HEK293 (cell line): Measurements from ENCODE around the gene SRRM1.

Experiments used
- FEZF1 ChIP-seq: fragments of 450-650 bp; formaldehyde crosslinking; IDR thresholded peaks from 2 replicates; pipeline ENCODE4 v1.5.1; 2016; ENCODE audit warnings: missing biosample characterization, missing genetic modification characterization
- GLIS1 ChIP-seq: fragments of 450-650 bp; formaldehyde crosslinking; IDR thresholded peaks from 2 replicates; pipeline ENCODE4 v1.5.1; 2016; ENCODE audit warnings: missing biosample characterization, missing genetic modification characterization
- GLIS2 ChIP-seq: fragments of 450-650 bp; formaldehyde crosslinking; IDR thresholded peaks from 2 replicates; pipeline ENCODE4 v1.5.1; 2016; ENCODE audit warnings: missing biosample characterization, missing genetic modification characterization
- KLF1 ChIP-seq: fragments of 450-650 bp; formaldehyde crosslinking; IDR thresholded peaks from 2 replicates; pipeline ENCODE4 v1.5.1; 2016; ENCODE audit warnings: missing biosample characterization, missing genetic modification characterization
- KLF16 ChIP-seq: fragments of 450-650 bp; formaldehyde crosslinking; IDR thresholded peaks from 2 replicates; pipeline ENCODE4 v1.5.1; 2017; ENCODE audit warnings: missing biosample characterization, missing genetic modification characterization
- KLF9 ChIP-seq: fragments of 450-650 bp; formaldehyde crosslinking; IDR thresholded peaks from 2 replicates; pipeline ENCODE4 v1.5.1; 2016; ENCODE audit warnings: missing biosample characterization, missing genetic modification characterization, low read depth
- MEIS1 ChIP-seq: sonication (generic); formaldehyde crosslinking; IDR thresholded peaks from 2 replicates; pipeline ENCODE4 v1.8.1; 2022; ENCODE audit warnings: missing genetic modification reagents, mild to moderate bottlenecking, borderline replicate concordance
- MYNN ChIP-seq: fragments of 450-650 bp; formaldehyde crosslinking; IDR thresholded peaks from 2 replicates; pipeline ENCODE4 v1.5.1; 2016; ENCODE audit warnings: missing biosample characterization, missing genetic modification characterization, borderline replicate concordance
- OVOL3 ChIP-seq: fragments of 450-650 bp; formaldehyde crosslinking; IDR thresholded peaks from 2 replicates; pipeline ENCODE4 v1.5.1; 2016; ENCODE audit warnings: missing biosample characterization, missing genetic modification characterization
- SP2 ChIP-seq: fragments of 450-650 bp; formaldehyde crosslinking; IDR thresholded peaks from 2 replicates; pipeline ENCODE4 v1.5.1; 2016; ENCODE audit warnings: missing biosample characterization, missing genetic modification characterization
- SP3 ChIP-seq: fragments of 450-650 bp; formaldehyde crosslinking; IDR thresholded peaks from 2 replicates; pipeline ENCODE4 v1.5.1; 2016; ENCODE audit warnings: missing biosample characterization, missing genetic modification characterization
- YY2 ChIP-seq: fragments of 450-650 bp; formaldehyde crosslinking; IDR thresholded peaks from 2 replicates; pipeline ENCODE4 v1.5.1; 2016; ENCODE audit warnings: missing biosample characterization, missing genetic modification characterization
- ZBTB17 ChIP-seq: fragments of 450-650 bp; formaldehyde crosslinking; IDR thresholded peaks from 2 replicates; pipeline ENCODE4 v1.5.1; 2016; ENCODE audit warnings: missing biosample characterization, missing genetic modification characterization
- ZEB2 ChIP-seq: fragments of 450-650 bp; formaldehyde crosslinking; IDR thresholded peaks from 2 replicates; pipeline ENCODE4 v1.5.1; 2016; ENCODE audit warnings: missing biosample characterization, missing genetic modification characterization
- ZFHX2 ChIP-seq: fragments of 450-650 bp; formaldehyde crosslinking; conservative IDR thresholded peaks from 2 replicates; pipeline ENCODE4 v1.5.1; 2016; ENCODE audit warnings: missing biosample characterization, missing genetic modification characterization
- ZNF155 ChIP-seq: fragments of 450-650 bp; formaldehyde crosslinking; IDR thresholded peaks from 2 replicates; pipeline ENCODE4 v1.5.1; 2016; ENCODE audit warnings: missing biosample characterization, missing genetic modification characterization
- ZNF24 ChIP-seq: fragments of 450-650 bp; formaldehyde crosslinking; IDR thresholded peaks from 2 replicates; pipeline ENCODE4 v1.5.1; 2016; ENCODE audit warnings: missing biosample characterization, missing genetic modification characterization
- ZNF394 ChIP-seq: fragments of 450-650 bp; formaldehyde crosslinking; IDR thresholded peaks from 2 replicates; pipeline ENCODE4 v1.5.1; 2016; ENCODE audit warnings: missing biosample characterization, missing genetic modification characterization, mild to moderate bottlenecking, moderate library complexity, borderline replicate concordance
- ZNF544 ChIP-seq: fragments of 450-650 bp; formaldehyde crosslinking; IDR thresholded peaks from 2 replicates; pipeline ENCODE4 v1.5.0; 2017; ENCODE audit warnings: missing biosample characterization, missing genetic modification characterization
- ZNF600 ChIP-seq: fragments of 450-650 bp; formaldehyde crosslinking; IDR thresholded peaks from 2 replicates; pipeline ENCODE4 v1.5.1; 2016; ENCODE audit warnings: missing biosample characterization, missing genetic modification characterization
- ZNF623 ChIP-seq: fragments of 450-650 bp; formaldehyde crosslinking; IDR thresholded peaks from 2 replicates; pipeline ENCODE4 v1.5.1; 2016; ENCODE audit warnings: missing biosample characterization, missing genetic modification characterization
- ZNF626 ChIP-seq: fragments of 450-650 bp; sonication (Bioruptor Pico); formaldehyde crosslinking; IDR thresholded peaks from 2 replicates; pipeline ENCODE4 v1.5.1; 2018; ENCODE audit warnings: missing biosample characterization, missing genetic modification characterization, inconsistent platforms
- ZNF629 ChIP-seq: fragments of 450-650 bp; formaldehyde crosslinking; IDR thresholded peaks from 2 replicates; pipeline ENCODE4 v1.5.1; 2017; ENCODE audit warnings: missing biosample characterization, missing genetic modification characterization
- ZNF677 ChIP-seq: fragments of 450-650 bp; IDR thresholded peaks from 2 replicates; pipeline ENCODE4 v1.5.0; 2018; ENCODE audit warnings: missing biosample characterization, mild to moderate bottlenecking, missing genetic modification characterization, moderate library complexity
- TF ChIP-seq, protein P1 (sequence below): fragments of 450-650 bp; formaldehyde crosslinking; IDR thresholded peaks from 2 replicates; pipeline ENCODE4; 2016; ENCODE audit warnings: missing biosample characterization, missing genetic modification characterization
- TF ChIP-seq, protein P2 (sequence below): fragments of 450-650 bp; IDR thresholded peaks from 2 replicates; pipeline ENCODE4 v1.5.1; 2018; ENCODE audit warnings: missing biosample characterization, missing genetic modification characterization
- TF ChIP-seq, protein P3 (sequence below): fragments of 450-650 bp; formaldehyde crosslinking; IDR thresholded peaks from 2 replicates; pipeline ENCODE4 v1.5.1; 2016; ENCODE audit warnings: missing biosample characterization, missing genetic modification characterization
- TF ChIP-seq, protein P4 (sequence below): fragments of 450-650 bp; formaldehyde crosslinking; IDR thresholded peaks from 2 replicates; pipeline ENCODE4 v1.5.1; 2016; ENCODE audit warnings: missing biosample characterization, missing genetic modification characterization
- TF ChIP-seq, protein P5 (sequence below): fragments of 450-650 bp; formaldehyde crosslinking; optimal IDR thresholded peaks from 2 replicates; pipeline ENCODE3; 2016; ENCODE audit warnings: missing biosample characterization, mild to moderate bottlenecking, missing genetic modification characterization
- TF ChIP-seq, protein P6 (sequence below): fragments of 450-650 bp; formaldehyde crosslinking; IDR thresholded peaks from 2 replicates; pipeline ENCODE4 v1.5.1; 2016; ENCODE audit warnings: missing biosample characterization, missing genetic modification characterization
- TF ChIP-seq, protein P7 (sequence below): fragments of 450-650 bp; formaldehyde crosslinking; IDR thresholded peaks from 2 replicates; pipeline ENCODE4 v1.5.1; 2016; ENCODE audit warnings: missing biosample characterization, missing genetic modification characterization

The SRRM1 gene

DNA sequence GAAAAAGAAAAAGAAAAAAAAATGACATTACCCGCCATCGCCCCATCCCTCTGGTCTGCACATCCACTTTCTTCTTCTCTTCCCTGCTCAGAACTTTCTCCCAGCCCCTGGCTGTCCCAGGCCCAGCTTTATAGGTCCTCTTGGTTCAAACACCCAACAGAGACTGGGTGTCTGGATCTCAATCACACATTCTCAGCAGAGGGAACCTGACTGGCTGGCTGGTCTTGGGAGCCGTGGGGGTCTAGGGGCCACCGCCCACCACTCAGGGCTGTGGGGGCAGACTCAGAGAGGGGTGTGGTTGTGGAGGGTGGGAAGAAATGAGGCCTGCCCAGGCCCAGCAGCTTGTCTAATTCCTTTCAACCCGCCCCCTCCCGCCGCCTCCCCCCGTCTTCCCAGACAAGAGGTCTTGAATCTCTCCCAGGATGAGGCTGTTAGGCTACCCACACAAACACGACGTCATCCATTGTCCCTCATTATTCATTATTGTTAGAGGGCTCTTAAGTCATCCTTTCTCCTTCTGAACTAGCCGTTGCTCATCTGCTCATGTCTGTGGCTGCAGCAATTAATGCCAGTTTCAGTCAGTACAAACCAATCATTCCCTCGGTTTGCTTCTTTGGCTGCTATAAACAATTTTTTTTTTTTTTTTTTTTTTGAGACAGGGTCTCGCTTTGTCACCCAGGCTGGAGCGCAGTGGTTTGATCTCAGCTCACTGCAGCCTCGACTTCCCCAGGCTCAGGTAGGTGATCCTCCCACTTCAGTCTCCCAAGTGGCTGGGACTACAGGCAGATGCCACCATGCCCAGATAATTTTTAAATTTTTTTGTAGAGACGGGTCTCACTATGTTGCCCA, 61.5 kb downstream of the SRRM1 start (continued):
- TF ChIP-seq, protein P1, sequence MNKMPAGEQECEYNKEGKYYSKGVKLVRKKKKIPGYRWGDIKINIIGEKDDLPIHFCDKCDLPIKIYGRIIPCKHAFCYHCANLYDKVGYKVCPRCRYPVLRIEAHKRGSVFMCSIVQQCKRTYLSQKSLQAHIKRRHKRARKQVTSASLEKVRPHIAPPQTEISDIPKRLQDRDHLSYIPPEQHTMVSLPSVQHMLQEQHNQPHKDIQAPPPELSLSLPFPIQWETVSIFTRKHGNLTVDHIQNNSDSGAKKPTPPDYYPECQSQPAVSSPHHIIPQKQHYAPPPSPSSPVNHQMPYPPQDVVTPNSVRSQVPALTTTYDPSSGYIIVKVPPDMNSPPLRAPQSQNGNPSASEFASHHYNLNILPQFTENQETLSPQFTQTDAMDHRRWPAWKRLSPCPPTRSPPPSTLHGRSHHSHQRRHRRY: no peak
- TF ChIP-seq ZNF394: 0 out of 2 replicates have a peak, but pooled peaks have one; percentile 19
- TF ChIP-seq, protein P2, sequence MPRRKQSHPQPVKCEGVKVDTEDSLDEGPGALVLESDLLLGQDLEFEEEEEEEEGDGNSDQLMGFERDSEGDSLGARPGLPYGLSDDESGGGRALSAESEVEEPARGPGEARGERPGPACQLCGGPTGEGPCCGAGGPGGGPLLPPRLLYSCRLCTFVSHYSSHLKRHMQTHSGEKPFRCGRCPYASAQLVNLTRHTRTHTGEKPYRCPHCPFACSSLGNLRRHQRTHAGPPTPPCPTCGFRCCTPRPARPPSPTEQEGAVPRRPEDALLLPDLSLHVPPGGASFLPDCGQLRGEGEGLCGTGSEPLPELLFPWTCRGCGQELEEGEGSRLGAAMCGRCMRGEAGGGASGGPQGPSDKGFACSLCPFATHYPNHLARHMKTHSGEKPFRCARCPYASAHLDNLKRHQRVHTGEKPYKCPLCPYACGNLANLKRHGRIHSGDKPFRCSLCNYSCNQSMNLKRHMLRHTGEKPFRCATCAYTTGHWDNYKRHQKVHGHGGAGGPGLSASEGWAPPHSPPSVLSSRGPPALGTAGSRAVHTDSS (tag by site-specific recombination): no peak
- TF ChIP-seq ZNF155 (tag by site-specific recombination): no peak
- no peak for TF ChIP-seq KLF9
- peak; percentile 89 for TF ChIP-seq MYNN
- TF ChIP-seq FEZF1: peak; percentile 87
- TF ChIP-seq SP2: peak; percentile 36
- peak; percentile 86 for TF ChIP-seq KLF1
- TF ChIP-seq ZNF600 (tag by site-specific recombination): no peak
- no peak for TF ChIP-seq YY2 (tag by site-specific recombination)
- TF ChIP-seq ZBTB17 (tag by site-specific recombination): peak; percentile 73
- no peak for TF ChIP-seq ZNF626 (tag by site-specific recombination)
- TF ChIP-seq OVOL3 (tag by site-specific recombination): no peak
- TF ChIP-seq, protein P3, sequence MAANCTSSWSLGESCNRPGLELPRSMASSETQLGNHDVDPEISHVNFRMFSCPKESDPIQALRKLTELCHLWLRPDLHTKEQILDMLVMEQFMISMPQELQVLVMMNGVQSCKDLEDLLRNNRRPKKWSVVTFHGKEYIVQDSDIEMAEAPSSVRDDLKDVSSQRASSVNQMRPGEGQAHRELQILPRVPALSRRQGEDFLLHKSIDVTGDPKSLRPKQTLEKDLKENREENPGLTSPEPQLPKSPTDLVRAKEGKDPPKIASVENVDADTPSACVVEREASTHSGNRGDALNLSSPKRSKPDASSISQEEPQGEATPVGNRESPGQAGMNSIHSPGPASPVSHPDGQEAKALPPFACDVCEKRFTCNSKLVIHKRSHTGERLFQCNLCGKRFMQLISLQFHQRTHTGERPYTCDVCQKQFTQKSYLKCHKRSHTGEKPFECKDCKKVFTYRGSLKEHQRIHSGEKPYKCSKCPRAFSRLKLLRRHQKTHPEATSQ (tag by site-specific recombination): no peak
- peak; percentile 32 for TF ChIP-seq ZEB2 (tag by site-specific recombination)
- TF ChIP-seq ZNF24: peak; percentile 27; the same call in 1 of the 2 replicates
- TF ChIP-seq, protein P4, sequence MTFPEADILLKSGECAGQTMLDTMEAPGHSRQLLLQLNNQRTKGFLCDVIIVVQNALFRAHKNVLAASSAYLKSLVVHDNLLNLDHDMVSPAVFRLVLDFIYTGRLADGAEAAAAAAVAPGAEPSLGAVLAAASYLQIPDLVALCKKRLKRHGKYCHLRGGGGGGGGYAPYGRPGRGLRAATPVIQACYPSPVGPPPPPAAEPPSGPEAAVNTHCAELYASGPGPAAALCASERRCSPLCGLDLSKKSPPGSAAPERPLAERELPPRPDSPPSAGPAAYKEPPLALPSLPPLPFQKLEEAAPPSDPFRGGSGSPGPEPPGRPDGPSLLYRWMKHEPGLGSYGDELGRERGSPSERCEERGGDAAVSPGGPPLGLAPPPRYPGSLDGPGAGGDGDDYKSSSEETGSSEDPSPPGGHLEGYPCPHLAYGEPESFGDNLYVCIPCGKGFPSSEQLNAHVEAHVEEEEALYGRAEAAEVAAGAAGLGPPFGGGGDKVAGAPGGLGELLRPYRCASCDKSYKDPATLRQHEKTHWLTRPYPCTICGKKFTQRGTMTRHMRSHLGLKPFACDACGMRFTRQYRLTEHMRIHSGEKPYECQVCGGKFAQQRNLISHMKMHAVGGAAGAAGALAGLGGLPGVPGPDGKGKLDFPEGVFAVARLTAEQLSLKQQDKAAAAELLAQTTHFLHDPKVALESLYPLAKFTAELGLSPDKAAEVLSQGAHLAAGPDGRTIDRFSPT: 0 out of 2 replicates have a peak, but pooled peaks have one; percentile 24
- TF ChIP-seq KLF16 (tag by site-specific recombination): no peak
- TF ChIP-seq, protein P5, sequence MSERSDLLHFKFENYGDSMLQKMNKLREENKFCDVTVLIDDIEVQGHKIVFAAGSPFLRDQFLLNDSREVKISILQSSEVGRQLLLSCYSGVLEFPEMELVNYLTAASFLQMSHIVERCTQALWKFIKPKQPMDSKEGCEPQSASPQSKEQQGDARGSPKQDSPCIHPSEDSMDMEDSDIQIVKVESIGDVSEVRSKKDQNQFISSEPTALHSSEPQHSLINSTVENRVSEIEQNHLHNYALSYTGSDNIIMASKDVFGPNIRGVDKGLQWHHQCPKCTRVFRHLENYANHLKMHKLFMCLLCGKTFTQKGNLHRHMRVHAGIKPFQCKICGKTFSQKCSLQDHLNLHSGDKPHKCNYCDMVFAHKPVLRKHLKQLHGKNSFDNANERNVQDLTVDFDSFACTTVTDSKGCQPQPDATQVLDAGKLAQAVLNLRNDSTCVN (tag by site-specific recombination): no peak
- peak; percentile 97 for TF ChIP-seq ZFHX2
- TF ChIP-seq ZNF623: peak; percentile 22; the same call in 1 of the 2 replicates
- TF ChIP-seq GLIS2 (tag by site-specific recombination): peak; percentile 77
- TF ChIP-seq, protein P6, sequence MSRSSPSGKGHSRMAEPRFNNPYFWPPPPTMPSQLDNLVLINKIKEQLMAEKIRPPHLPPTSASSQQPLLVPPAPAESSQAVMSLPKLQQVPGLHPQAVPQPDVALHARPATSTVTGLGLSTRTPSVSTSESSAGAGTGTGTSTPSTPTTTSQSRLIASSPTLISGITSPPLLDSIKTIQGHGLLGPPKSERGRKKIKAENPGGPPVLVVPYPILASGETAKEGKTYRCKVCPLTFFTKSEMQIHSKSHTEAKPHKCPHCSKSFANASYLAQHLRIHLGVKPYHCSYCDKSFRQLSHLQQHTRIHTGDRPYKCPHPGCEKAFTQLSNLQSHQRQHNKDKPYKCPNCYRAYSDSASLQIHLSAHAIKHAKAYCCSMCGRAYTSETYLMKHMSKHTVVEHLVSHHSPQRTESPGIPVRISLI (tag by site-specific recombination): peak; percentile 89
- TF ChIP-seq MEIS1: no peak
- TF ChIP-seq, protein P7, sequence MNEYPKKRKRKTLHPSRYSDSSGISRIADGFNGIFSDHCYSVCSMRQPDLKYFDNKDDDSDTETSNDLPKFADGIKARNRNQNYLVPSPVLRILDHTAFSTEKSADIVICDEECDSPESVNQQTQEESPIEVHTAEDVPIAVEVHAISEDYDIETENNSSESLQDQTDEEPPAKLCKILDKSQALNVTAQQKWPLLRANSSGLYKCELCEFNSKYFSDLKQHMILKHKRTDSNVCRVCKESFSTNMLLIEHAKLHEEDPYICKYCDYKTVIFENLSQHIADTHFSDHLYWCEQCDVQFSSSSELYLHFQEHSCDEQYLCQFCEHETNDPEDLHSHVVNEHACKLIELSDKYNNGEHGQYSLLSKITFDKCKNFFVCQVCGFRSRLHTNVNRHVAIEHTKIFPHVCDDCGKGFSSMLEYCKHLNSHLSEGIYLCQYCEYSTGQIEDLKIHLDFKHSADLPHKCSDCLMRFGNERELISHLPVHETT: no peak
- no peak for TF ChIP-seq SP3 (tag by site-specific recombination)
- TF ChIP-seq ZNF677: no peak
- no peak for TF ChIP-seq ZNF544 (tag by site-specific recombination)
- peak; percentile 79 for TF ChIP-seq ZNF629 (tag by site-specific recombination)
- TF ChIP-seq GLIS1 (tag by site-specific recombination): peak; percentile 76
